ENCODE results near the gene OR52J3.

Gene OR52J3

DNA sequence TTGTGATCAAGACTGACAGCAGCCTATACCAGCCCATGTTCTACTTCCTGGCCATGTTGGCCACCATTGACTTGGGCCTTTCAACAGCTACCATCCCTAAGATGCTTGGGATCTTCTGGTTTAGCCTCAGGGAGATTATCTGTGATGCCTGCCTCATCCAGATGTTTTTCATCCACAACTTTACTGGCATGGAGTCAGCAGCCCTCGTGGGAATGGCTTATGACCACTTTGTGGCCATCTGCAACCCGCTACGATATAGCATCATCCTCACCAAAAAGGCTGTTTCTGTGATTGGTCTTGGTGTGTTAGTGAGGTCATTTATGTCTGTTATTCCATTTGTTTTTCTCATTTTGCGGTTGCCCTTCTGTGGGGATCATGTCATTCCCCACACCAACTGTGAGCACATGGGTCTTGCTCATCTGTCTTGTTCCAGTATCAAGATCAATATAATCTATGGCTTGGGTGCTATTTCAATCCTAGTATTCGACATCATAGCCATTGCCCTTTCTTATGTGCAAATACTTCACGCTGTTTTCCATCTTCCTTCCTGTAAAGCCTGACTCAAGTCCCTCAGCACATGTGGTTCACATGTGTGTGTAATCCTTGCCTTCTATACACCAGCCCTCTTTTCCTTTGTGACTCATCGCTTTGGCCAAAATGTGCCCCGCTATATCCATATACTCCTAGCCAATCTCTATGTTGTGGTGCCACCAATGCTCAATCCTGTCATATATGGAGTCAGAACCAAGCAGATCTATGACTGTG, 46.7 kb downstream of the OR52J3 start:
- no peak for DNase-seq (ENCODE audit: low spot score)

DNA sequence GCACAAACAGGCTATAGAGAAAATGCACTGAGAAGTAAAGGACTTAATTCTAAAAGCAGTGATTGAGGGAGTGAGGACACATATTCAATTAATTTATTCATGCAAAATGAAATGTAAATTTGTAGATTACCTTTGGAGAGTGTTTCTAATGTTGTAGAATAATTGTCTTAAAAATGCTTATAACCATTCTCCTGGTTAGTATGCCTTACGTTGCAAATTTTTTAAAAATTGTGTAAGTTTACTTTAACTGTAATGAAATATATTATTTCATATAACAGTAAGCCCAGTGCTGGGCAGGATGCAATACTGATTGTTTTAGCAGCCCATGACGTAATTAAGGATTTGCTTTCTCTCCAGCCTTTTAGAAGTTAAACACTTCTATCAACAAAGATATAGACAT, 49.7 kb downstream of the OR52J3 start:
- no peak for DNase-seq (ENCODE audit: low spot score)
